ENCODE data around the gene SRC. TPM values are rescaled to one million over a fixed set of nuclear protein-coding genes. Genes with fewer than 3 reads are reported as not detected.
A peak's percentile ranks its signal among the peaks of the same experiment; 100 is the strongest.

SRC gene
- total RNA-seq, 3 donors from 2014 or later: 111 to 155 (median 132) TPM

- DNase-seq: peak in 1 of 3 donors; percentile 17
- Histone ChIP-seq H3K4me1 (ENCODE audit: low read depth) (no peaks in the 10 kb centered on the region), H3K4me3 (no peak overlapping the region), H3K9me3 (no peaks in the 10 kb centered on the region), H3K36me3 (ENCODE audit: low read depth) (no peaks in the 10 kb centered on the region)
- intact Hi-C loops (cut with DNase I, micrococcal nuclease): no loop called here
- no peak for ATAC-seq
- TF ChIP-seq, protein P1, sequence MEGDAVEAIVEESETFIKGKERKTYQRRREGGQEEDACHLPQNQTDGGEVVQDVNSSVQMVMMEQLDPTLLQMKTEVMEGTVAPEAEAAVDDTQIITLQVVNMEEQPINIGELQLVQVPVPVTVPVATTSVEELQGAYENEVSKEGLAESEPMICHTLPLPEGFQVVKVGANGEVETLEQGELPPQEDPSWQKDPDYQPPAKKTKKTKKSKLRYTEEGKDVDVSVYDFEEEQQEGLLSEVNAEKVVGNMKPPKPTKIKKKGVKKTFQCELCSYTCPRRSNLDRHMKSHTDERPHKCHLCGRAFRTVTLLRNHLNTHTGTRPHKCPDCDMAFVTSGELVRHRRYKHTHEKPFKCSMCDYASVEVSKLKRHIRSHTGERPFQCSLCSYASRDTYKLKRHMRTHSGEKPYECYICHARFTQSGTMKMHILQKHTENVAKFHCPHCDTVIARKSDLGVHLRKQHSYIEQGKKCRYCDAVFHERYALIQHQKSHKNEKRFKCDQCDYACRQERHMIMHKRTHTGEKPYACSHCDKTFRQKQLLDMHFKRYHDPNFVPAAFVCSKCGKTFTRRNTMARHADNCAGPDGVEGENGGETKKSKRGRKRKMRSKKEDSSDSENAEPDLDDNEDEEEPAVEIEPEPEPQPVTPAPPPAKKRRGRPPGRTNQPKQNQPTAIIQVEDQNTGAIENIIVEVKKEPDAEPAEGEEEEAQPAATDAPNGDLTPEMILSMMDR (IDR thresholded peaks at IDR 0.05): no peak
Measured at GRCh38 chr20:37419774-37420542, 74.0 kb downstream of the SRC start.

DNA sequence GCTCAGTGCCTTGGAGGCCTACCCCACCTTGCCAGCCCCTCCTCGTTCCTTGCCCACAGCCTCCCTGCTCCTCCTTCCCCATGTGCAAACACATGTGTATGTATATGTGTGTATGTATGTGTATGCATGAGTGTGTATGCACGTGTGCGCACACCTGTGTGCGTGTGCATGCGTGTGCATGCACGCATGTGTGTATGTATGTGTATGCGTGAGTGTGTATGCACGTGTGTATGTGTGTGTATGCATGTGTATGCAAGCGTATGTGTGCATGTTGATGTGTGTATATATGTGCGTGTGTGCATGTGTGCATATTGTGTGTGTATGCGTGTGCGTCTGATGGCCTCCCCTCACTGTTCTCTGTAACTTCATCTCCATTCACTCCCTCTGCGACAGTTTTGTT, 74.7 kb downstream of the SRC start:
- H3K4me3 ChIP-seq: no peak overlapping the region
- no peak for ATAC-seq
- TF ChIP-seq, protein P1 (IDR thresholded peaks at IDR 0.05): no peak
- no peak for DNase-seq
- no peaks in the 10 kb centered on the region for H3K36me3 ChIP-seq (ENCODE audit: low read depth)
- H3K4me1 ChIP-seq (ENCODE audit: low read depth): no peaks in the 10 kb centered on the region
- intact Hi-C loops (cut with DNase I, micrococcal nuclease): no loop called here
- no peaks in the 10 kb centered on the region for H3K9me3 ChIP-seq

DNA sequence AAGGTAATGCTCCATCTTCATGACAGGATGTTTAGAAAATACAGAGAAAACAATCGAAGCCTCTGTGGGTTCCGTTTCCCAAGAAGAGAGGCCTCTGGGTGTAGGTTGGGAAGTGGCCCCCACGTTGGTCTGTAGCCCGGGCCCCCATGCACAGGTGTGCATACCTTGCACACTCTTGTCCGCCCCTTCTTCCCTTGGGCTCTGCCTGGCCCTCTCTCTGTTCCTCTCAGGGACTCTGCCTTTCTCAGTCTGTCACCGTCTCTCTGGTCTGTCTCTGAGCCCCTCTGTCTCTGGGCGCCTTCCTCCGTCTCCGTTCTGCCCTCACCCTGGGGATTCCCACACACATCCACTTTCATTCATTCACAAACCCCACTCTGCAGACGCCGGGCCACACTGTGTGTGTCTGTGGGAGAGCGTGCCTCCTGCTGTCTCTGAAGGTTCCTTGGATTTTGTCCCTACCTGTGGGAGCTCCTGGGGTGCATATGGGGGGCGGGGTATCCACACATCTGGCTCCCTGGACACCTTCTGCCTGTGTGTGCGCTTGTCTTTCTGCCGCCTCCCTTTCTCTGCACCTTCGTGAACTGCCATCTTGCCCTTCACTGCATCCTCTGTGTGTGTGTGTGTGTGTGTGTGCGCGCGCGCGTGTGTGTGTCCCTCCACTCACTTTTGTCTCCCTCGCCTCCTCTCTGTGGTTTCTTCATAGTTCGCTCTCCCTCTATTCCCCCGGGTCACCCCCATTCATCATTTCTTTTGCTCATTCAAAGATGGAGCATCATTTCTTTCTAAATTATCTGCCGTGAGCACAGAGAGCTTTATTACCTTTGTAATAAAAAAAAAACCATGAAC, 75.3 kb downstream of the SRC start:
- Histone ChIP-seq H3K4me3 (no peak overlapping the region), H3K36me3 (ENCODE audit: low read depth) (no peaks in the 10 kb centered on the region), H3K4me1 (ENCODE audit: low read depth) (no peaks in the 10 kb centered on the region), H3K9me3 (no peaks in the 10 kb centered on the region)
- DNase-seq: peak in 1 of 3 donors; percentile 15
- TF ChIP-seq, protein P1 (IDR thresholded peaks at IDR 0.05): no peak
- intact Hi-C loops (cut with DNase I, micrococcal nuclease): no loop called here
- no peak for ATAC-seq

GRCh38 chr20:37421988-37422387, 76.0 kb downstream of the SRC start:
- Histone ChIP-seq H3K9me3 (no peaks in the 10 kb centered on the region), H3K36me3 (ENCODE audit: low read depth) (no peaks in the 10 kb centered on the region), H3K4me3 (no peak overlapping the region), H3K4me1 (ENCODE audit: low read depth) (no peaks in the 10 kb centered on the region)
- no peak for ATAC-seq
- peak in 1 of 3 donors; percentile 21 for DNase-seq
- TF ChIP-seq, protein P1 (IDR thresholded peaks at IDR 0.05): no peak
- intact Hi-C loops (cut with DNase I, micrococcal nuclease): no loop called here

- TF ChIP-seq, protein P1 (IDR thresholded peaks at IDR 0.05): no peak
- DNase-seq (peak in 1 of 3 donors; percentile 24), ATAC-seq (no peak)
- Histone ChIP-seq H3K4me1 (ENCODE audit: low read depth) (no peaks in the 10 kb centered on the region), H3K9me3 (no peaks in the 10 kb centered on the region), H3K36me3 (ENCODE audit: low read depth) (no peaks in the 10 kb centered on the region), H3K4me3 (no peak overlapping the region)
- intact Hi-C loops (cut with DNase I, micrococcal nuclease): no loop called here
Measured at GRCh38 chr20:37422791-37423286, 76.9 kb downstream of the SRC start.

Data from mucosa of descending colon (tissue), 3 donors.